ELR (cell line): ENCODE measurements around the gene IRF2BPL.

Experiments
- DNase-seq: peaks from one replicate; pipeline ENCODE4 v3.0.0-alpha.2; 2015; ENCODE audit warnings: low read depth

Gene IRF2BPL

GRCh38 chr14:77009014-77009413 is 19.5 kb downstream of the IRF2BPL start:
- DNase-seq, result no peak

- DNase-seq, result no peak
These were observed 20.0 kb downstream of the IRF2BPL start for GRCh38 chr14:77008541-77008940.

- no peak for DNase-seq
These were observed 20.5 kb downstream of the IRF2BPL start for GRCh38 chr14:77007975-77008421.

GRCh38 chr14:77007183-77007974 is 21.1 kb downstream of the IRF2BPL start:
- DNase-seq, result no peak

- DNase-seq, result no peak
These were observed 22.4 kb downstream of the IRF2BPL start for GRCh38 chr14:77006132-77006531.

GRCh38 chr14:77005559-77005958 is 22.9 kb downstream of the IRF2BPL start:
- no peak for DNase-seq

GRCh38 chr14:77004711-77005460 is 23.6 kb downstream of the IRF2BPL start:
- DNase-seq, result peak; percentile 35

- peak; percentile 45 for DNase-seq
These were observed 24.4 kb downstream of the IRF2BPL start for GRCh38 chr14:77003960-77004710.

GRCh38 chr14:77002889-77003288 is 25.6 kb downstream of the IRF2BPL start:
- DNase-seq, result no peak

GRCh38 chr14:77002335-77002734 is 26.2 kb downstream of the IRF2BPL start:
- no peak for DNase-seq

- peak; percentile 17 for DNase-seq
These were observed 27.9 kb downstream of the IRF2BPL start for GRCh38 chr14:77000340-77001270.

GRCh38 chr14:76998910-76999309 is 29.6 kb downstream of the IRF2BPL start:
- DNase-seq, result no peak

GRCh38 chr14:76997257-76997970 is 31.1 kb downstream of the IRF2BPL start:
- peak; percentile 61 for DNase-seq

- DNase-seq, result no peak
These were observed 31.9 kb downstream of the IRF2BPL start for GRCh38 chr14:76996563-76997146.

- DNase-seq, result no peak
These were observed 33.1 kb downstream of the IRF2BPL start for GRCh38 chr14:76995279-76996035.

- DNase-seq, result no peak
These were observed 34.8 kb downstream of the IRF2BPL start for GRCh38 chr14:76993752-76994151.

GRCh38 chr14:76990084-76990483 is 38.4 kb downstream of the IRF2BPL start:
- no peak for DNase-seq

GRCh38 chr14:76987956-76988520 is 40.5 kb downstream of the IRF2BPL start:
- no peak for DNase-seq

- peak; percentile 45 for DNase-seq
These were observed 42.3 kb downstream of the IRF2BPL start for GRCh38 chr14:76986231-76986565.
